Stomach (tissue), 9 donors: ENCODE data around the gene PLEKHH3. TPM values are rescaled to one million over a fixed set of nuclear protein-coding genes. Genes with fewer than 3 reads are reported as not detected.
"Not testable (repeated sequence)": the region's sequence is repeated elsewhere in the genome, so short reads cannot be mapped to it uniquely, and the experiment has no call there.

Source experiments
- DNase-seq, 2 donors: peaks; one replicate each; pipeline versions ENCODE4 v3.0.0 to v3.0.0-alpha.2; 2013 to 2019
- H3K27ac ChIP-seq, 5 donors: fragments of 200-600 bp in 4 of 5; sonication (generic) in 4 of 5; one replicate each; pipeline ENCODE4 v1.5.1; 2013 to 2019; ENCODE audit warnings: mild to moderate bottlenecking in 1 of 5, moderate library complexity in 1 of 5
- H3K27me3 ChIP-seq, 3 donors: fragments of 200-600 bp; sonication (generic); one replicate each; pipeline ENCODE4 v1.5.1; 2017 to 2019; ENCODE audit warnings: mixed run types in 1 of 3
- H3K36me3 ChIP-seq, 4 donors: fragments of 200-600 bp; sonication (generic); 1 replicate in 3 of 4; 2 replicates in 1 of 4; pipeline ENCODE4 v1.5.1; 2016 to 2019
- H3K4me1 ChIP-seq, 4 donors: fragments of 200-600 bp; sonication (generic); one replicate each; pipeline ENCODE4 v1.5.1; 2016 to 2019
- H3K4me3 ChIP-seq, 4 donors: fragments of 200-600 bp; sonication (generic) in 3 of 4; one replicate each; pipeline ENCODE4 v1.5.1; 2016 to 2019; ENCODE audit warnings: mild to moderate bottlenecking in 1 of 4
- H3K9me3 ChIP-seq, 4 donors: fragments of 200-600 bp; sonication (generic); one replicate each; pipeline ENCODE4 v1.5.1; 2016 to 2019
- EP300 ChIP-seq: sonication (generic); formaldehyde crosslinking; IDR thresholded peaks from one replicate; pipeline ENCODE4 v1.6.1; 2017; ENCODE audit warnings: antibody characterized with exemption
- POLR2A ChIP-seq, 4 donors: fragments of 450-650 bp; IDR thresholded peaks; one replicate each; pipeline ENCODE4 v1.6.1; 2016; ENCODE audit warnings: antibody characterized with exemption in 4 of 4, control low read depth in 2 of 4, mild to moderate bottlenecking in 1 of 4, moderate library complexity in 1 of 4
- POLR2AphosphoS5 ChIP-seq, 3 donors: sonication (generic); formaldehyde crosslinking; IDR thresholded peaks; one replicate each; pipeline ENCODE4 v1.6.1; 2016; ENCODE audit warnings: antibody characterized with exemption in 3 of 3
- WGBS, 5 donors: extraction: QIAGEN DNeasy Blood & Tissue Kit in 3 of 5; methylation state at CpG; one replicate each; pipeline versions ENCODE4 v1.1.5 to v1.1.7; 2013 to 2018; 5-methylcytosine and 5-hydroxymethylcytosine counted together
- intact Hi-C: fragments of 100-400 bp; cut with DNase I; formaldehyde crosslinking; loops from one replicate; pipeline ENCODE4 v1.15.1; 2023; ENCODE audit warnings: low total_unique reads
- polyA plus RNA-seq, 3 donors: library from polyadenylated mRNA; stranded (reverse); fragments of 200-250 nt; gene quantifications; one replicate each; pipeline ENCODE4 v1.2.3, GENCODE V29; 2013
- total RNA-seq, 5 donors: library from RNA; depleted of rRNA; stranded (reverse); fragments of >200 nt; gene quantifications; one replicate each; pipeline versions ENCODE4 v1.1.0 to v1.2.3, GENCODE V29; 2014 to 2016
- TF ChIP-seq, protein P1 (sequence below), 7 experiments: fragments of 450-650 bp in 4 of 7; fragments of 200-600 bp in 3 of 7; sonication (generic) in 3 of 7; IDR thresholded peaks; one replicate each; pipeline ENCODE4 v1.5.1; 2016 to 2019; ENCODE audit warnings: antibody characterized with exemption in 7 of 7, control low read depth in 2 of 7, mild to moderate bottlenecking in 1 of 7
- donor health status: healthy with polysubstance abuse.
- donor health status: Bipolar disorder and iron deficiency.
- donor health status: healthy.

The PLEKHH3 gene
- total and polyA plus RNA-seq, 8 donors: 16.5 to 96.0 (median 40.4) TPM

GRCh38 chr17:42667088-42667951, 9.5 kb downstream of the PLEKHH3 start:
- Histone ChIP-seq H3K9me3 (no peaks in the 10 kb centered on the region), H3K27me3 (peaks cover 0 to 15% (median 0%) of the 10 kb centered on the region in 3 donors), H3K4me3 (no peak overlapping the region), H3K36me3 (peaks cover 50 to 99% (median 86%) of the 10 kb centered on the region in 4 donors), H3K4me1 (peaks cover 26 to 56% (median 45%) of the 10 kb centered on the region in 4 donors), H3K27ac (peak overlapping the region; percentile 56 to 75 (median 71))
- DNase-seq: peak; percentile 60 to 77
- intact Hi-C loops: no loop called here
- WGBS, 5 donors: 29 to 46% (median 36%) methylated on average over 5 to 7 of the region's 7 CpGs
- TF ChIP-seq POLR2AphosphoS5 (IDR thresholded peaks at IDR 0.05): peak in 2 of 3 donors; percentile 36 to 71
- TF ChIP-seq EP300: no peak

- H3K36me3 ChIP-seq: peaks cover 41 to 99% (median 84%) of the 10 kb centered on the region in 4 donors
- intact Hi-C loops: not testable (repeated sequence)
These were observed 10.7 kb downstream of the PLEKHH3 start for GRCh38 chr17:42666126-42666525.

DNA sequence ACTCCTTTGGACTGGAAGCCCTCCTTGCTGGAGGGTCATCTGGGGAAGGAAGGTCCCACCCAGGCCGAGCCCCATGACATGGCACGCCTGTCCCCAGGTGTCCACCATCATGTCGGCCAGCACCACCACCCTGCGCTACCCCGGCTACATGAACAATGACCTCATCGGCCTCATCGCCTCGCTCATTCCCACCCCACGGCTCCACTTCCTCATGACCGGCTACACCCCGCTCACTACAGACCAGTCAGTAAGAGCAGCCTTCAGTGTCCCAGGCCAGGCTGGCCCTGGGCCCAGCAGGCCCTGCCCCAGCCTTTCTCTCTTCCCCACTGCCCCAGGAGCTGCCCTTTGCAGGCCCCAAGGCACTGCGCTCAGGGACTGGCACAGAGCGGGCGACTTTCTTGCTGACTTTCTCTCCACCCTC, 11.2 kb downstream of the PLEKHH3 start:
- H3K27ac ChIP-seq: peak overlapping the region in 3 of 5 donors; percentile 8 to 51 (median 33)
- peaks cover 26 to 47% (median 42%) of the 10 kb centered on the region in 4 donors for H3K4me1 ChIP-seq
- TF ChIP-seq, protein P1, sequence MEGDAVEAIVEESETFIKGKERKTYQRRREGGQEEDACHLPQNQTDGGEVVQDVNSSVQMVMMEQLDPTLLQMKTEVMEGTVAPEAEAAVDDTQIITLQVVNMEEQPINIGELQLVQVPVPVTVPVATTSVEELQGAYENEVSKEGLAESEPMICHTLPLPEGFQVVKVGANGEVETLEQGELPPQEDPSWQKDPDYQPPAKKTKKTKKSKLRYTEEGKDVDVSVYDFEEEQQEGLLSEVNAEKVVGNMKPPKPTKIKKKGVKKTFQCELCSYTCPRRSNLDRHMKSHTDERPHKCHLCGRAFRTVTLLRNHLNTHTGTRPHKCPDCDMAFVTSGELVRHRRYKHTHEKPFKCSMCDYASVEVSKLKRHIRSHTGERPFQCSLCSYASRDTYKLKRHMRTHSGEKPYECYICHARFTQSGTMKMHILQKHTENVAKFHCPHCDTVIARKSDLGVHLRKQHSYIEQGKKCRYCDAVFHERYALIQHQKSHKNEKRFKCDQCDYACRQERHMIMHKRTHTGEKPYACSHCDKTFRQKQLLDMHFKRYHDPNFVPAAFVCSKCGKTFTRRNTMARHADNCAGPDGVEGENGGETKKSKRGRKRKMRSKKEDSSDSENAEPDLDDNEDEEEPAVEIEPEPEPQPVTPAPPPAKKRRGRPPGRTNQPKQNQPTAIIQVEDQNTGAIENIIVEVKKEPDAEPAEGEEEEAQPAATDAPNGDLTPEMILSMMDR (IDR thresholded peaks at IDR 0.05): no peak
- TF ChIP-seq POLR2A (IDR thresholded peaks at IDR 0.05): no peak
- no peak for TF ChIP-seq EP300
- no peak for TF ChIP-seq POLR2AphosphoS5 (IDR thresholded peaks at IDR 0.05)
- DNase-seq: no peak
- 82 to 88% (median 85%) methylated on average over 14 of the region's 14 CpGs for WGBS, 5 donors
- intact Hi-C loops: no loop called here
- no peaks in the 10 kb centered on the region for H3K9me3 ChIP-seq
- peaks cover 35 to 96% (median 78%) of the 10 kb centered on the region in 4 donors for H3K36me3 ChIP-seq
- no peak overlapping the region for H3K4me3 ChIP-seq
- H3K27me3 ChIP-seq: peaks cover 0 to 1% (median 0%) of the 10 kb centered on the region in 3 donors

More at GRCh38 chr17:42666126-42666525, 10.7 kb downstream of the PLEKHH3 start:
- not testable (repeated sequence) for DNase-seq, H3K4me3 ChIP-seq, H3K9me3 ChIP-seq, H3K27me3 ChIP-seq
- peaks cover 26 to 47% (median 42%) of the 10 kb centered on the region in 4 donors for H3K4me1 ChIP-seq
- 86 to 95% (median 90%) methylated on average over 7 to 13 of the region's 16 CpGs for WGBS, 5 donors
- peak overlapping the region in 1 of 5 donors; percentile 72 for H3K27ac ChIP-seq

- H3K27ac ChIP-seq: peak overlapping the region in 3 of 5 donors; percentile 13 to 32 (median 24)
- 59 to 68% (median 63%) methylated on average over 7 of the region's 7 CpGs for WGBS, 5 donors
- H3K9me3 ChIP-seq: no peaks in the 10 kb centered on the region
- peak overlapping the region in 1 of 4 donors; percentile 1 for H3K4me3 ChIP-seq
- no peaks in the 10 kb centered on the region for H3K27me3 ChIP-seq
- intact Hi-C loops: no loop called here
- H3K36me3 ChIP-seq: peaks cover 9 to 48% (median 35%) of the 10 kb centered on the region in 4 donors
- H3K4me1 ChIP-seq: peaks cover 11 to 29% (median 23%) of the 10 kb centered on the region in 4 donors
- TF ChIP-seq POLR2AphosphoS5 (IDR thresholded peaks at IDR 0.05) (peak in 1 of 3 donors; percentile 17), POLR2A (IDR thresholded peaks at IDR 0.05) (no peak)
- TF ChIP-seq, protein P1 (IDR thresholded peaks at IDR 0.05): no peak
- no peak for DNase-seq
These were observed 16.0 kb downstream of the PLEKHH3 start for GRCh38 chr17:42660692-42661345.

GRCh38 chr17:42659932-42660274, 16.9 kb downstream of the PLEKHH3 start:
- DNase-seq, H3K27me3 ChIP-seq, H3K9me3 ChIP-seq, intact Hi-C loops: not testable (repeated sequence)
- Histone ChIP-seq H3K27ac (peak overlapping the region in 4 of 5 donors; percentile 75 to 87 (median 80)), H3K36me3 (peaks cover 3 to 39% (median 25%) of the 10 kb centered on the region in 4 donors), H3K4me3 (peak overlapping the region; percentile 54 to 72 (median 58)), H3K4me1 (peaks cover 11 to 29% (median 23%) of the 10 kb centered on the region in 4 donors)
- 35 to 100% (median 100%) methylated on average over 1 to 7 of the region's 14 CpGs for WGBS, 5 donors
